Activated naive CD8-positive, alpha-beta T cell treated with anti-CD3 and anti-CD28 coated beads, Interleukin-2, amount 10 ng/mL, durations not matched to agents 7 days and 5 days (primary cell): ENCODE data around the gene CAV1. TPM values are rescaled to one million over a fixed set of nuclear protein-coding genes. Genes with fewer than 3 reads are reported as not detected.

ENCODE experiments used
- ATAC-seq: fragments of 150-1000 bp; cut with Tn5 transposase; one replicate; pipeline ENCODE4 v1.10.0; 2021; ENCODE audit warnings: low read depth, moderate library complexity
- POLR2A ChIA-PET: fragments of 350-600 bp; sonication (Branson Sonifier 250); formaldehyde crosslinking; loops from one replicate; lab custom pipeline; 2021; ENCODE audit warnings: antibody characterized with exemption; lab: Charles Lee
- DNase-seq: peaks from one replicate; pipeline ENCODE4 v3.0.0; 2021
- H3K27ac Mint-ChIP-seq: one replicate; pipeline ENCODE4 v1.8.0; 2022; ENCODE audit warnings: mild to moderate bottlenecking, mixed read lengths
- H3K27me3 Mint-ChIP-seq: one replicate; pipeline ENCODE4 v1.8.0; 2022; ENCODE audit warnings: mild to moderate bottlenecking, moderate library complexity, mixed read lengths
- H3K36me3 Mint-ChIP-seq: one replicate; pipeline ENCODE4 v1.8.0; 2021; ENCODE audit warnings: mild to moderate bottlenecking, mixed read lengths
- H3K4me1 Mint-ChIP-seq: one replicate; pipeline ENCODE4 v1.8.0; 2021; ENCODE audit warnings: mixed read lengths
- H3K4me3 Mint-ChIP-seq: one replicate; pipeline ENCODE4 v1.8.0; 2022; ENCODE audit warnings: mild to moderate bottlenecking, moderate library complexity, mixed read lengths
- H3K9me3 Mint-ChIP-seq: one replicate; pipeline ENCODE4 v1.8.0; 2021; ENCODE audit warnings: mixed read lengths
- total RNA-seq, 2 experiments: library from RNA; stranded (reverse); gene quantifications; one replicate each; pipeline ENCODE4 v1.2.3, GENCODE V29; 2021

CAV1 gene
- total RNA-seq, 2 experiments from 2014 or later: 0.23 TPM; not detected in 1

DNA sequence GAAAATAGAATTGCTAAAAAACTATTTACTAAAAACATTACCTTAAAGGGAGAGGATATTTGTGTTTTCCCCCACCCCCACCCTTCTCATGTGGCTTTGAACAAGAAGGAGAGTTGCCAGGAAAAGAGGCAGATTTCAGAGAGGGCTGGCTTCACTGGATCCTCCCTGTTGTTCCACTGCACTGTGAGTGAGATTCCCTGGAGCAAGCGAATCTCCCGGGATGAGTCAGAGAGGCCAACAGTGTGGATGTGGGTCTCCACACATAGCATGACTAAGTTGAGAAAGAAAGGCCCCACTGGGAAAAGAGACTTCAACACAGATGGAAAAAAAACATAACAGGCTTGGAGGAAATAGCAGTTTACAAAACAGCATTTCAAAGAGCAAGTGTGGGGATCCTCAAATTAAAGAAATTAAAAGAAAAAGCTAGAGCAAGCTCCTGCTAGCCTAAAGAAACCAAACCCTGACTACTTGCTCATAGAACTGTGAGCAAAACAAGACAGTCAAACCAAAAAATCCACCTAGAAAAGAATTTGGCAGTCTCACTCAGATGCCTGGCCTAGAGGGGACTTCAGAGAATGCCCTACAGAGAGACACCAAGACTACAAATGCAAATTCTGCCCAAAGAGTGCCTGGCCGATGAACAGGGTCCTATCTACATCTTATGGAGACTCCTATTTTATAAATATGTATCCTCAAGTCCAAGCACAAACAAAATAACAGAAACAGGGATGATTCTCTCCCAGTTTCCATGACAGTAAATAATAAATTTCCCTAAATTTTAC is 3.4 kb downstream of the CAV1 start:
- no peak for DNase-seq
- H3K27me3 Mint-ChIP-seq: peaks cover 67% of the 10 kb centered on the region
- no peak overlapping the region for H3K27ac Mint-ChIP-seq
- no peak for ATAC-seq
- H3K4me3 Mint-ChIP-seq: no peak overlapping the region
- POLR2A ChIA-PET: no interaction called here
- H3K9me3 Mint-ChIP-seq: no peaks in the 10 kb centered on the region
- peaks cover 18% of the 10 kb centered on the region for H3K4me1 Mint-ChIP-seq
- no peaks in the 10 kb centered on the region for H3K36me3 Mint-ChIP-seq

DNA sequence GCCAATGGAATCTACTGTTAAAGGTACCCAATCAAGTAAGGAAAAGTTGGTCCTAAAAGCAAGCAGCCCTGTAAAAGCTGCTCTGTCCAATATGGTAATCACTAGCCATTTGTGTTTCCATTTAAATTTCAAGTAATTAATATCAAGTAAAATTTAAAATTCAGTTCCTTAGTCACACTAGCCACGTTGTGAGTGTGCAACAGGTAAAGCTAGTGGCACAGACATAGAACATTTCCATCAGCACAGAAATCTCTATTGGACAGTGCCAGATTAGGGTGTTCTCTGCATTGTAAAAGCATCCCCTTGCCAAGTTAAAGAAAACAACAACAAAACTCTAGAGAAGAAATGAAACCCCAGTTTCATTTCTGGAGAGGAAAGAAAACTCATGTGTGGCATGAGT is 4.4 kb downstream of the CAV1 start:
- no peak overlapping the region for H3K27ac Mint-ChIP-seq
- POLR2A ChIA-PET: no interaction called here
- H3K27me3 Mint-ChIP-seq: peaks cover 57% of the 10 kb centered on the region

DNA sequence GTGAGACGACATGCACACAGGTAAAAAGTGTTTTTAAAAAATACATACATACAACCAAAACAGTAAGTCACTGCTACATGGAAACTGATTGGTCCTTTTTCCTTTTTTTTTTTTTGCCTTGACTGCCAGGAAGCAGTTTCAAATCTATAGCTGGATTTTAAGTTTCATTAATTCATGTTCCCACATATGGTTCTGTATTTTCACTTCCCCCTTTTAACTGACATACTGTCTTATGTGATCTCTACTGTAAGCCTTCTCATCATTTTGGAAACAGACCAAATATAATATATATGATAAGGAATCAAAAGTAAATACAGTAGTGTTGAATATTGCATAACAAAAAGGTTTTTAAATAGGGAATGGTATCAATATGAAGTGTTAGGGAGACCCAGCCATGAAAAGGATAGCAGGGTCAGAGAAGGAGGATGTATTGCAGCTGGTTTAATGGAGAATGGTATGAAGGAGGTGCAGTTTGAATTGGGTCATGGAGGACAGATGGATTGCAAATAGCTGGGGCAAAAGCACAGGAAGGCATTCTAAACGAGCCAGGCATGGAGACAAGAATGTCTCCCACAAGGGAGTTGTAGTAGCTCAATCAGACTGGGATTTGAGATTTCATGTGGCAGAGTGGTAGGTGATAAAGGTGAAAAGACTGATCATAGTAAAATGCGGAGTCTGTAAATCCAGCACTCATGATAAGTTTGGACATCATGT is 5.4 kb downstream of the CAV1 start:
- H3K9me3 Mint-ChIP-seq: no peaks in the 10 kb centered on the region
- peaks cover 48% of the 10 kb centered on the region for H3K27me3 Mint-ChIP-seq
- POLR2A ChIA-PET: no interaction called here
- H3K4me1 Mint-ChIP-seq: peaks cover 11% of the 10 kb centered on the region
- H3K27ac Mint-ChIP-seq: no peak overlapping the region
- no peaks in the 10 kb centered on the region for H3K36me3 Mint-ChIP-seq
- H3K4me3 Mint-ChIP-seq: no peak overlapping the region
- ATAC-seq (no peak), DNase-seq (no peak)

More for the DNA sequence above, 4.4 kb downstream of the CAV1 start:
- DNase-seq: no peak
- Mint-ChIP-seq H3K4me1 (peaks cover 18% of the 10 kb centered on the region), H3K4me3 (no peak overlapping the region), H3K9me3 (no peaks in the 10 kb centered on the region), H3K36me3 (no peaks in the 10 kb centered on the region)
- ATAC-seq: no peak

DNA sequence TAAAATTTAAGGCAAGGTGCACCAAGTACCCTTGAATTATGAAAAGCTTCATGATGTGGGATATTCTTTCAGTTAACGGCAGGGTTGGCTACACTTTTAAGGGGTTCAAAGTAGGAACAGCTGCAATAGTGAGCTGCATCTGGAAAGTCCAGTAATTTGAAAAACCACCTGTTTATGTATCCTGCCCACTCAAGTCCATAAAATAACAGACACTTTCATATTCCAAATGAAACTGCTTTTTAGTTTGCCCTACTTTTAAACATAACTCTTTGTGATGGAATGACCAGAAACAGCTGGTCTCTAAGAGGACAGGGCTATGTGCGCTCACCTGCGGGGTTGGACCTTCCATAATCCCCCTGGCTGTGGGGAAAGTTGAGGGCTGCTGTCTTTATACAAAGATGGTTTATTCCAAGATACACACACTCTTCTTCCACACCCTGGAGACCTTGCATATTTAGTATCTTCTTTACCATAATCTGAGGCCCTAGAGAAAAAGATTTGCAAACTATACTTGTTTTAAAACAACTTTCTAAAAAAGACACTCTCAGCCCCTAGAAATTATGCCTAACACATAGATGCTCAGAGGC is 7.4 kb downstream of the CAV1 start:
- ATAC-seq (no peak), DNase-seq (no peak)
- H3K4me1 Mint-ChIP-seq: no peaks in the 10 kb centered on the region
- peaks cover 31% of the 10 kb centered on the region for H3K27me3 Mint-ChIP-seq
- no peaks in the 10 kb centered on the region for H3K36me3 Mint-ChIP-seq
- POLR2A ChIA-PET: no interaction called here
- H3K27ac Mint-ChIP-seq: no peak overlapping the region
- H3K4me3 Mint-ChIP-seq: no peak overlapping the region
- H3K9me3 Mint-ChIP-seq: no peaks in the 10 kb centered on the region

DNA sequence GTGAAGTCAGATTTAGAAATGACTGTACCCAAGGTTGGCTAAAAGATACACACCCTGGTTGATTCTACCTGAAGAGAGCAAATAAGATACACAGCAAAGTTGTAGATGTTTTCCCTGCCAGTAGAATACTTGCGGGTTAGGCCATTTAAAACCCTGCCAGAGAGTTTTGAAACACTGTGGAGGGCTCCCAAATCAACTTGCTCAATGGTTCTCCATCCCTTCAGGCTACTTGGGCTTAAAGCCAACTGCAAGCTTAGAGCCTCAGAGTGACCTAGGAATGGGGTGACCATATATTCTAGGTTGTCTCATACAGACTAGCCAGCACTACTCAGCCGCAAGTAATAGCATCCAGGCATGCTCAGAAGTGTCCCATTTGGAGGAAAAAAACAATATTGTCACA is 10.0 kb downstream of the CAV1 start:
- POLR2A ChIA-PET: no interaction called here
- ATAC-seq (no peak), DNase-seq (no peak)
- Mint-ChIP-seq H3K4me3 (no peak overlapping the region), H3K27me3 (peaks cover 17% of the 10 kb centered on the region), H3K9me3 (peaks cover 6% of the 10 kb centered on the region), H3K4me1 (no peaks in the 10 kb centered on the region), H3K36me3 (no peaks in the 10 kb centered on the region), H3K27ac (no peak overlapping the region)

DNA sequence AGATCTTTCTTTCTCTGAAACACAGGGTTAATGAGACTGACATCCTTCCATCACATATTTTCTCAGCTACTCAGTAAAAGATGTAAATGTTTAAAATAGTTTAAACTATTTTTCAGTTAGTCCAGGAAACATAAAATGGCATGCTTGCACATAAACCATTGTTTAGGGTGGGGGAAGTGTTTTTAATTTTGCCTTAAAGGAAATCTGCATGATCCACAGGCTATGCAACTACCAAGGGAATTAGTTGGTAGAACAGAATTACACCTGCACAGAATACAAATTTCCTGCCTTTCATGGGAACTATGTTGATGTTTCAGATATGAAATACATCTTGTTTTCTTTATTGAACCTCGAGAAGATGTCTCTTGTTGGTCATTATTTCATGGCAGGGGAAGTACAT is 10.6 kb downstream of the CAV1 start:
- Mint-ChIP-seq H3K36me3 (no peaks in the 10 kb centered on the region), H3K27me3 (peaks cover 14% of the 10 kb centered on the region), H3K27ac (no peak overlapping the region), H3K9me3 (peaks cover 6% of the 10 kb centered on the region), H3K4me1 (no peaks in the 10 kb centered on the region), H3K4me3 (no peak overlapping the region)
- DNase-seq: no peak
- POLR2A ChIA-PET: no interaction called here
- no peak for ATAC-seq

DNA sequence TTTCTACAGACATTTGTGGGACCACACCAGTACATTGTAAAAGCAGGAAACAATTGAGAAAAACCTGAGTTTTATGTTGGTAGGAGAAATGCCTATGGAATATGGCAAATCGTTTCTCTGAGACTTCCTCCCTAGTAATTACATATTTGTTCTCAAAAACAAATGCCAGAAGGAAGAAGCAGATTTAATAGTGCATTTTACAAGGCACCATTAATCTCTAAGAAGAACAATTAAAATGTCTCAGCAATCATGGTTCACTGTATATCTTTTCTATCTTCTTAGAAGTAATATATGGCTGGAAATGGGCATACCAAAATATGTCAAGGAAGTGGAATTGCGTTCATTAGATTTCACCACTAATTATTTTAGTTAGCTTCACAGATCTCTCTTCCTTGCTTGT is 13.3 kb downstream of the CAV1 start:
- Mint-ChIP-seq H3K4me3 (no peak overlapping the region), H3K27ac (no peak overlapping the region), H3K27me3 (peaks cover 7% of the 10 kb centered on the region), H3K9me3 (peaks cover 6% of the 10 kb centered on the region), H3K36me3 (no peaks in the 10 kb centered on the region), H3K4me1 (no peaks in the 10 kb centered on the region)
- ATAC-seq (no peak), DNase-seq (no peak)
- POLR2A ChIA-PET: no interaction called here

DNA sequence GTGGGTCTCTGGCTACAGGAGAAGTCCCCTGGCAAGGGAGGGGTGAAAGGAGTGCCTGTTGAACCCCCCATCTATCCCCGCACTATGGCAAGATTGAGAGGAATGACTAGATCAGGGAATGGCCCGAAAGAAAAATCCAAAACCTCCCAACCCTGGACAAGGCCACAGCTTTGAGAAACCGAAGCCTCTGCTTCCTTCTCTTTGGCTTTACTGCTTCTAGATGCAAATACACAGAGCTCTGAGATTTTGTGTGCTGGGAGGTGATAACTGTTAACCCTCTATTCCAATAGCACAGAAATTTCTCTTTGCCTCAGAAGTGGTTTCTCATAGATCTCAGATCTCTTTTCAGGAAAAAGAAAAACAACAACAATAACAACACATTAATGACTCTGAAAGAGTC is 15.0 kb downstream of the CAV1 start:
- POLR2A ChIA-PET: no interaction called here
- no peak for DNase-seq
- peaks cover 17% of the 10 kb centered on the region for H3K27me3 Mint-ChIP-seq
- H3K36me3 Mint-ChIP-seq: no peaks in the 10 kb centered on the region
- no peak overlapping the region for H3K27ac Mint-ChIP-seq
- H3K4me1 Mint-ChIP-seq: no peaks in the 10 kb centered on the region
- peaks cover 6% of the 10 kb centered on the region for H3K9me3 Mint-ChIP-seq
- H3K4me3 Mint-ChIP-seq: no peak overlapping the region
- ATAC-seq: no peak

DNA sequence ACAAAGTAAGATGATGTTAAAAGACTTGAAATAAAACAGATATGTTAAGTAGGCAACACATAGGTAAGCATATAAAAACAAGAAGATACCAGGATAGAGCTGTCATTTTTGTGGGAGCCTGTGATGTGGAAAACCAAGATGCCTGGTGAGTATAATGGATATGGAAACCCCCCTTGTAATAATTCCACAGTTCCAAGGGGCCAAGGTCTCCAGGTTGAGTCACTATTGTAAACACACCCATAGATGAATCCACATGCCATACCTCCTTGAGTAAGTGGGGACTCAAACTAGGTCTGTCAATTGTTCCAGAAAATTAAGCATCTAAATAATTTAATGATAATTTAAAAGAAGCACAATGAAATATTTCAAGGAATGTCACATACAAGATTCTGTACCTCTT is 15.9 kb downstream of the CAV1 start:
- Mint-ChIP-seq H3K27ac (no peak overlapping the region), H3K9me3 (peaks cover 6% of the 10 kb centered on the region), H3K4me1 (no peaks in the 10 kb centered on the region), H3K4me3 (no peak overlapping the region), H3K27me3 (peaks cover 17% of the 10 kb centered on the region), H3K36me3 (no peaks in the 10 kb centered on the region)
- POLR2A ChIA-PET: no interaction called here
- DNase-seq (no peak), ATAC-seq (no peak)

DNA sequence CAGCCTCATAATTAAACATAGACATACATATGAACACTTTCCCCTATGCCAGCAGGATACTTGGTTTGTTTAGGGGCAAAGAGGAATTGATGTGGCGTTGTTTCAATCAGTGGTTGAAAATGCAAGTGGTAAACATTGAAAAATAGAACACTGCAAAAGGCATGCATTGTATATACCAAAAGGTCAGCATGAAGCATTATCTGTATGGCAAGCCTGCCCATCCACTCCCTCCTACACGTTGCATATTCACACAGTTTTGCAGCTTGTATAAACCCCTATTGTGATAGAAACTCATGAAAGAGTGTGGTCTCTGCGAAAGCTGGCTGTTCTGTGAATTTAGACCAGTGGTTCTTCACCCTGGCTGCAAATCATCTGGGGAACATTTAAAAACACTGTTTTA is 17.1 kb downstream of the CAV1 start:
- Mint-ChIP-seq H3K27me3 (peaks cover 17% of the 10 kb centered on the region), H3K36me3 (no peaks in the 10 kb centered on the region), H3K4me3 (no peak overlapping the region), H3K9me3 (peaks cover 6% of the 10 kb centered on the region), H3K4me1 (no peaks in the 10 kb centered on the region), H3K27ac (no peak overlapping the region)
- DNase-seq: no peak
- POLR2A ChIA-PET: no interaction called here
- ATAC-seq: no peak

DNA sequence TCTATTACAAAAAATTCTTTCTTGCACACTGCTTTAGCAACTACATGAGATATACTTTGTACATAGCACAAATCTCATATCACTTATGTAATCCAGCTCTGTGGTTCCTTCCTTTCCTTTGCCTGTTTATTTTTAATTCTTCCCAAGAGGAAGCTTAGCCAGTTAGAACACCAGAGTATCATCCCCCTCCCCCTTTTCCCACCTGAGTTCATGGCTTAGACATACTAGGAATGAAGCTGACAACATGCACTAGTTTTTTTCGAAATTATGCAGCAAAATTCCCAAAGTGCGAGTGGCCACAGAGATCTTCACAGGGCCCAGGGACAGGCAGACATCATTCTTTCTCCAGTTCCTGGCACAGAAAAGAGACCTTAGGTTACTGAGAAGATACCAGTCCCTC is 17.8 kb downstream of the CAV1 start:
- Mint-ChIP-seq H3K9me3 (peaks cover 5% of the 10 kb centered on the region), H3K27me3 (peaks cover 17% of the 10 kb centered on the region), H3K36me3 (no peaks in the 10 kb centered on the region), H3K27ac (no peak overlapping the region), H3K4me3 (no peak overlapping the region), H3K4me1 (no peaks in the 10 kb centered on the region)
- POLR2A ChIA-PET: no interaction called here
- DNase-seq (no peak), ATAC-seq (no peak)

DNA sequence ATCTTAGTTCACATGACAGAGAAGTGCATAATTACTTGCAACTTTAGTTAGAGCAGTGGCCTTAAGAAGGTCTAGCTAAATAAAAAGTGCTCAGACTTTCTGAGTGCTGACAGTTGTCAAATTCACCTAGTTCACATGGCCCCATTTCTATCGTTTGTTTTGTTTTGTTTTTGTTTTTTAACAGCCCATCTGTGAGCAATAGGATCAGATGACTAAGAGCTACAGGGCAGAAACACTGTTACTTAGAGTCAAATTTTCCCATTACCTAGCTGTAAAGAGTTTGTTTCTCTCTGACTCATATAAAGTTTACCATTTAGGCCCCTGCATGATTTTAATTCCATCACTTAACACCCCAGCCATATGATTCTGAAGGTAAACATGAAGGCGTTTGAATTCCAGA is 18.8 kb downstream of the CAV1 start:
- Mint-ChIP-seq H3K27ac (no peak overlapping the region), H3K9me3 (peaks cover 3% of the 10 kb centered on the region), H3K4me3 (no peak overlapping the region), H3K4me1 (no peaks in the 10 kb centered on the region), H3K27me3 (peaks cover 15% of the 10 kb centered on the region), H3K36me3 (no peaks in the 10 kb centered on the region)
- POLR2A ChIA-PET: no interaction called here
- no peak for DNase-seq
- no peak for ATAC-seq

DNA sequence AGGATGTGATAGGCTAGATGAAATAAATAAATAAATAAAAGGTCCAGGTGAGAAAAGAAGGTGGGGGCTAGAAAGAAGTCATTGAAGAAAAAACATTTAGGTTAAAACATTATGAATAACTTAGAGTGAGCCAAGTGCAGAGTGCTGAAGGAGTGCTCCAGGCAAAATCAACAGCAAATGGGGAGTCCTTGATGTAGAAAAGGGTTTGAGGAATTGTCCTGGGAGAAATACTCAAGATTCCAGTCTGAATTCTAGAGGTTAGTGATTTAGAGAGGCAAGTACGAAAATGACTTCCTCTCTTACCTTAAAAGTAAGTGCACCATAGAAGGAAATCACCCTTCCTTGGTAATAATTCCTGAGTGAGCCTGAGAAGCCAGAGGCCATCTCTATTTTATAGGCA is 19.7 kb downstream of the CAV1 start:
- Mint-ChIP-seq H3K27me3 (peaks cover 10% of the 10 kb centered on the region), H3K27ac (no peak overlapping the region), H3K36me3 (no peaks in the 10 kb centered on the region), H3K9me3 (no peaks in the 10 kb centered on the region), H3K4me3 (no peak overlapping the region), H3K4me1 (no peaks in the 10 kb centered on the region)
- POLR2A ChIA-PET: no interaction called here
- ATAC-seq: no peak
- no peak for DNase-seq
